Kidney (tissue), 14 donors: ENCODE measurements around the gene AFDN. TPM values are rescaled to one million over a fixed set of nuclear protein-coding genes. Genes with fewer than 3 reads are reported as not detected.

Experiments
- DNase-seq, 5 donors: peaks; one replicate each; pipeline ENCODE4 v3.0.0-alpha.2; 2013 to 2020
- FAIRE-seq: peaks from 2 replicates; lab custom pipeline; 2012; peaks lifted over from hg19 to GRCh38; lab: Jason Lieb, UNC
- H3K27ac ChIP-seq, 2 donors: one replicate each; pipeline ENCODE4 v1.7.0; 2013; ENCODE audit warnings: low read depth in 2 of 2, low read length in 2 of 2, inconsistent platforms in 1 of 2
- H3K27me3 ChIP-seq: one replicate; pipeline ENCODE4 v1.7.1; 2013; ENCODE audit warnings: low read length, inconsistent platforms; ENCODE audit not compliant: control insufficient read depth, insufficient read depth
- H3K36me3 ChIP-seq, 3 donors: one replicate each; pipeline versions ENCODE4 v1.7.0 to v1.7.1; 2013; ENCODE audit warnings: low read length in 3 of 3, control low read depth in 1 of 3, inconsistent platforms in 1 of 3; ENCODE audit not compliant: insufficient read depth in 3 of 3, control insufficient read depth in 2 of 3
- H3K4me1 ChIP-seq, 3 donors: one replicate each; pipeline versions ENCODE4 v1.7.0 to v1.7.1; 2013; ENCODE audit warnings: low read length in 3 of 3, inconsistent platforms in 1 of 3, low read depth in 1 of 3; ENCODE audit not compliant: control insufficient read depth in 2 of 3, insufficient read depth in 2 of 3
- H3K4me3 ChIP-seq, 3 donors: one replicate each; pipeline versions ENCODE4 v1.7.0 to v1.8.1; 2013; ENCODE audit warnings: low read length in 3 of 3, control low read depth in 1 of 3, inconsistent platforms in 1 of 3
- H3K9ac ChIP-seq, 3 donors: one replicate each; pipeline versions ENCODE4 v1.7.0 to v1.7.1; 2013; ENCODE audit warnings: low read length in 3 of 3, control low read depth in 1 of 3, inconsistent platforms in 1 of 3
- H3K9me3 ChIP-seq, 3 donors: one replicate each; pipeline versions ENCODE4 v1.7.0 to v1.7.1; 2013; ENCODE audit warnings: low read length in 3 of 3, control low read depth in 1 of 3, inconsistent platforms in 1 of 3; ENCODE audit not compliant: control insufficient read depth in 2 of 3, insufficient read depth in 1 of 3
- CTCF ChIP-seq: IDR thresholded peaks from 3 replicates; pipeline ENCODE4 v1.5.1; 2012; ENCODE audit warnings: mild to moderate bottlenecking, moderate library complexity, borderline replicate concordance; ENCODE audit not compliant: insufficient read depth; ENCODE audit errors: extremely low read depth
- intact Hi-C: fragments of 100-400 bp; cut with DNase I; formaldehyde crosslinking; loops from one replicate; pipeline ENCODE4 v1.11.1; 2022
- polyA plus RNA-seq: library from polyadenylated mRNA; stranded (reverse); fragments of 350-450 nt; fragmentation: Illumina TruSeq; extraction: RNeasy Lipid Tissue Mini Kit (QIAGEN cat#74804); gene quantifications from one replicate; pipeline ENCODE4 v1.2.3, GENCODE V29; 2014; ENCODE audit warnings: low read depth, low replicate concordance; ENCODE audit not compliant: insufficient read depth
- total RNA-seq: library from RNA; stranded (reverse); fragmentation: NEBNext Ultra II Directional; extraction: Animal tissue kit (Norgen Biotek cat#: 25700); gene quantifications from one replicate; pipeline ENCODE4 v1.2.1, GENCODE V29; 2021
- donor health status: control.
- donor health status: control.
- donor health status: control.
- donor health status: control.
- donor health status: control.
- donor health status: DM: yes; HTN: yes; CAD: no.
- donor health status: Normal renal cell carcinoma (clear cell type).

The AFDN gene
- total and polyA plus RNA-seq, 2 donors from 2014 or later, result 21.5 to 175 TPM

DNA sequence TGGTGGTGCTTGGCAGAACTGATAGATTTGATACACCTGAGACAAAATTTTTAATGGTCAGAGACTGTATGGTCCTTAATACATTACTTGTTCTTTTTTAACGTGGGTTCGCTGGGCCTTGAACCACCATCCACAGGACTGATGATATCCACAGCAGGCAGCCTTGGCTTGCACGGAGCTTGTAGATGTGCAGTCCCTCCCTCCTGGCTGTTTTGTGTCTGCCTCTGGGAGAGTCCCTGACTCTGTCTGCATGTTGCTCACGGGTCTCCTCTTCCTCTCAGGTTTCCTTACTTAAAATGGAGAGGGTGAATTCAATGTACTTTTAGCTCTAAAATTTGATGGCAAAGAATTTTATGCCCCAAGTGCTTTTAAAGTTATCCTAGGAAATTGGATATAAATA, 188.3 kb downstream of the AFDN start:
- Histone ChIP-seq H3K27me3 (no peaks in the 10 kb centered on the region), H3K4me1 (no peaks in the 10 kb centered on the region), H3K9me3 (peaks cover 0 to 18% (median 3%) of the 10 kb centered on the region in 3 donors), H3K27ac (no peak overlapping the region), H3K36me3 (no peaks in the 10 kb centered on the region), H3K4me3 (no peak overlapping the region), H3K9ac (no peak overlapping the region)
- intact Hi-C loops, result no loop called here
- no peak for TF ChIP-seq CTCF
- DNase-seq, result peak in 1 of 5 donors; percentile 9
- no peak for FAIRE-seq

DNA sequence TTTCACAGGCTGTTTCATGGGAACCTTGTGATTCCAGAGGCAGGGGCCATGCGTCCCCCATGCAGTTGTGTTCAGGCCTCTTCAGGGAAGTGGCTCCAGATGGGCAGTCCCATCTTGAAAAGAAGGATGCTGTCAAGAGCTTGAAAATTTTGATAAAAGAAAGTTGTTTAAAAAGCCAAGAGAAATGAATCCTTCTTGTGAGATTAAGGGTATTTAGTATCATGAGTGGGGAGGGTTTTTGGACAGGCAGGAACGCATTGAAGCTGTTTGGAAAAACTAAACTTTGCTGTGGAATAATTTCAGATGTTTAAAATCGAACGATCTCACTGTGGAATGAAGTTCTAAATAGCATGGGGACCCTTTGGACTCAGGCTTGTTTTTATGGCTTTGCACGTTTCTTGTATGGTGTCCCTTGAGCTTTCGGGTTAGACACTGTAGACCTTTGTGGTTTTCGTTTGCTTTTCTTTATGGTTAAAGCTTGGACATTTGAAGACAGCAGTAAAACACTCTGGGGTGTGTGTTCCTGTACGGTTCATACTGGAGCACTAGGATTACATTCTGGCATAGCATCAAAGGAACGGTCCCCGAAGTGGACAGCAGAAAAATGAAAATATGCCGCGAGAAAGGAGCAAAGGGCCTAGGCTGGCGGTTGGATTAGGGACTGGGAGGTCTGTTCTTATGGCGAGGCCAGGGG, 188.9 kb downstream of the AFDN start:
- Histone ChIP-seq H3K36me3 (no peaks in the 10 kb centered on the region), H3K4me1 (no peaks in the 10 kb centered on the region), H3K27ac (no peak overlapping the region), H3K4me3 (no peak overlapping the region), H3K9me3 (peaks cover 0 to 14% (median 3%) of the 10 kb centered on the region in 3 donors), H3K9ac (no peak overlapping the region), H3K27me3 (no peaks in the 10 kb centered on the region)
- TF ChIP-seq CTCF, result no peak
- intact Hi-C loops, result no loop called here
- FAIRE-seq (no peak), DNase-seq (peak in 3 of 5 donors; percentile 6 to 80 (median 55))

DNA sequence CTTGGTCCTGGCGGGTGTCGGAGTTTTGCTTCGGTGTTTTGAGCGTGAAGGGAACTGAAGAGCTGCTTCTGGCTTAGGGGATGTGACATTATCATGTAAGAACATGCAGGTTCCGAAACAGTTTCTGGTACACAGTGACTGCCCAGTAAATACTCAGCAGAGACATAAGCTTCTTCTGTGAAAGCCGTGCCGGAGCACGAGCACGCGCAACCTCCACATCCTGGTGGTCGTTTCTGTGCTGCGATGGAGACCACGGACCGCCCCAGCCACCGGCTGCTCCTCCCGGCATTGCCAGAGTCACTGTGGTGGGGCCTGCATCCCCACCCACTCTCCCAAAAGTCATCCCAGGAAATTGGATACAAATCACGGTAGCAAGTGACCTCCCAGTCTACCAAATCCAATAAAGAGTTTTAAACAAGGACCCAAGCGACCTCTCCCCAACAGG, 189.5 kb downstream of the AFDN start:
- intact Hi-C loops, result no loop called here
- no peaks in the 10 kb centered on the region for H3K36me3 ChIP-seq
- H3K27me3 ChIP-seq, result no peaks in the 10 kb centered on the region
- FAIRE-seq (no peak), DNase-seq (peak in 1 of 5 donors; percentile 24)
- no peaks in the 10 kb centered on the region for H3K4me1 ChIP-seq
- no peak overlapping the region for H3K27ac ChIP-seq
- no peak for TF ChIP-seq CTCF
- H3K9ac ChIP-seq, result no peak overlapping the region
- H3K4me3 ChIP-seq, result no peak overlapping the region
- peaks cover 0 to 8% (median 0%) of the 10 kb centered on the region in 3 donors for H3K9me3 ChIP-seq
